Mucosa of descending colon (tissue), 3 donors: ENCODE results near the gene ASS1. TPM values are rescaled to one million over a fixed set of nuclear protein-coding genes. Genes with fewer than 3 reads are reported as not detected.

ENCODE experiments used
- ATAC-seq: fragments of 200-7000 bp; cut with Tn5 transposase; one replicate; pipeline ENCODE4 v1.9.1; 2020; ENCODE audit warnings: mild to moderate bottlenecking, moderate library complexity
- DNase-seq, 3 donors: peaks; one replicate each; pipeline ENCODE4 v3.0.0-alpha.2; 2020
- H3K36me3 ChIP-seq: fragments of 200-600 bp; one replicate; pipeline ENCODE4 v1.8.0; 2021; ENCODE audit warnings: low read depth, mild to moderate bottlenecking
- H3K4me1 ChIP-seq: fragments of 200-600 bp; one replicate; pipeline ENCODE4 v1.8.0; 2021; ENCODE audit warnings: low read depth, mild to moderate bottlenecking
- H3K4me3 ChIP-seq: fragments of 200-600 bp; one replicate; pipeline ENCODE4 v1.8.0; 2021; ENCODE audit warnings: mild to moderate bottlenecking
- H3K9me3 ChIP-seq: fragments of 200-600 bp; one replicate; pipeline ENCODE4 v1.8.0; 2021; ENCODE audit warnings: mild to moderate bottlenecking
- CTCF ChIP-seq: fragments of 200-600 bp; IDR thresholded peaks from one replicate; pipeline ENCODE4 v1.8.0; 2022; ENCODE audit warnings: antibody characterized with exemption, mild to moderate bottlenecking
- intact Hi-C, 2 donors: fragments of 100-400 bp; cut with DNase I in 1 of 2; cut with micrococcal nuclease in 1 of 2; formaldehyde crosslinking; loops; one replicate each; pipeline versions ENCODE4 v1.11.0 to v1.11.1; 2022; cut with DNase I, micrococcal nuclease
- total RNA-seq, 3 donors: library from RNA; stranded (reverse); fragmentation: NEBNext Ultra II Directional in 2 of 3; extraction: Animal tissue kit (Norgen Biotek cat#: 25700) in 2 of 3; gene quantifications; one replicate each; pipeline versions ENCODE4 v1.2.1 to v1.2.4, GENCODE V29; 2021 to 2023
- donor health status: DM: no; HTN: no; CAD: no; lungs with moderate emphysema.
- donor health status: DM: no; HTN: no; CAD: no.
- donor health status: DM: no; HTN: yes; CAD: no.

The ASS1 gene
- total RNA-seq, 3 donors from 2014 or later, result 221 to 410 (median 408) TPM

GRCh38 chr9:130544364-130544763 lies 99.6 kb downstream of the ASS1 start:
- peaks cover 4% of the 10 kb centered on the region for H3K9me3 ChIP-seq
- no peak for ATAC-seq
- DNase-seq, result no peak
- no peak overlapping the region for H3K4me3 ChIP-seq
- H3K4me1 ChIP-seq, result no peaks in the 10 kb centered on the region
- intact Hi-C loops, result no loop called here
- no peak for TF ChIP-seq CTCF
- H3K36me3 ChIP-seq, result no peaks in the 10 kb centered on the region

- peaks cover 4% of the 10 kb centered on the region for H3K9me3 ChIP-seq
- no peak for DNase-seq
- H3K4me3 ChIP-seq, result no peak overlapping the region
- H3K4me1 ChIP-seq, result no peaks in the 10 kb centered on the region
- no peak for TF ChIP-seq CTCF
- H3K36me3 ChIP-seq, result no peaks in the 10 kb centered on the region
- ATAC-seq, result peak; percentile 51
- intact Hi-C loops, result no loop called here
These were observed 103.3 kb downstream of the ASS1 start for GRCh38 chr9:130548103-130548502.

GRCh38 chr9:130549093-130549735 lies 104.5 kb downstream of the ASS1 start:
- TF ChIP-seq CTCF, result no peak
- peaks cover 4% of the 10 kb centered on the region for H3K9me3 ChIP-seq
- no peak for DNase-seq
- H3K4me1 ChIP-seq, result no peaks in the 10 kb centered on the region
- ATAC-seq, result no peak
- H3K36me3 ChIP-seq, result no peaks in the 10 kb centered on the region
- no peak overlapping the region for H3K4me3 ChIP-seq
- intact Hi-C loops, result no loop called here

Other genes with a start within 250 kb of the ASS1 start
- gene HMCN2, start 179.2 kb upstream of the ASS1 start, total RNA-seq, result 10 to 100 TPM; 28.1 to 40.5 (median 33.2) TPM
- 10 to 100 TPM; 36.5 to 56.5 (median 43.3) TPM for gene FUBP3, start 134.6 kb downstream of the ASS1 start, total RNA-seq
- under 1 TPM in 2 of 3 donors, not detected in 1; 0.12 TPM for gene PRDM12, start 219.6 kb downstream of the ASS1 start, total RNA-seq
- gene EXOSC2, start 248.8 kb downstream of the ASS1 start, total RNA-seq, result 10 to 100 TPM; 18.3 to 25.7 (median 19.1) TPM